ENCODE data around the gene ADGRG1.

DNA sequence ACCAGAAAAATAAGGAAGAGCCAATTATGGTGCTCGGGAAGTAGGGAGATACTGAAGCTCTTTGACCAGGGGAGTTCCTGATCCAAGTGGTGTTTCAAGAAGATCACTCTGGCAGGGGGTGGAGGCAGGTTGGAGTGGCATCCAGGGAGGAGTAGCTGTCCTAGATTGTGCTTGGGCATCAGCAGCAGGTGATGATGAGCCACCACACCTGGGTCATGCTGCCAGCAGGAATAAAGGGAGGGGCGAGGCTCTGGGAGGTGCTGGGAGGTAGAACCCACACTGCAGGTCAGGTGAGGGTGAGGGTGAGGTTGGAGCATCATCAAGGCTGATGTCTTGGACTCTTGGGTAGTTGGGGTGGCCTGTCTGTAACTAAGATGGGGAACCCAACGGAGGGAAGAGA, 35.4 kb upstream of the ADGRG1 start:
- TF ChIP-seq, protein P1, sequence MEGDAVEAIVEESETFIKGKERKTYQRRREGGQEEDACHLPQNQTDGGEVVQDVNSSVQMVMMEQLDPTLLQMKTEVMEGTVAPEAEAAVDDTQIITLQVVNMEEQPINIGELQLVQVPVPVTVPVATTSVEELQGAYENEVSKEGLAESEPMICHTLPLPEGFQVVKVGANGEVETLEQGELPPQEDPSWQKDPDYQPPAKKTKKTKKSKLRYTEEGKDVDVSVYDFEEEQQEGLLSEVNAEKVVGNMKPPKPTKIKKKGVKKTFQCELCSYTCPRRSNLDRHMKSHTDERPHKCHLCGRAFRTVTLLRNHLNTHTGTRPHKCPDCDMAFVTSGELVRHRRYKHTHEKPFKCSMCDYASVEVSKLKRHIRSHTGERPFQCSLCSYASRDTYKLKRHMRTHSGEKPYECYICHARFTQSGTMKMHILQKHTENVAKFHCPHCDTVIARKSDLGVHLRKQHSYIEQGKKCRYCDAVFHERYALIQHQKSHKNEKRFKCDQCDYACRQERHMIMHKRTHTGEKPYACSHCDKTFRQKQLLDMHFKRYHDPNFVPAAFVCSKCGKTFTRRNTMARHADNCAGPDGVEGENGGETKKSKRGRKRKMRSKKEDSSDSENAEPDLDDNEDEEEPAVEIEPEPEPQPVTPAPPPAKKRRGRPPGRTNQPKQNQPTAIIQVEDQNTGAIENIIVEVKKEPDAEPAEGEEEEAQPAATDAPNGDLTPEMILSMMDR (conservative IDR thresholded peaks at IDR 0.05 in 1 of 2, IDR thresholded peaks at IDR 0.05 in 1 of 2; ENCODE audit: low read depth in 1 of 2, low read length in 2 of 2): no peak
- TF ChIP-seq EZH2 (IDR thresholded peaks at IDR 0.05; ENCODE audit: low read length, missing control alignments): no peak
